Endothelial cell of umbilical vein (primary cell): Measurements from ENCODE around the gene E2F4. TPM values are rescaled to one million over a fixed set of nuclear protein-coding genes. Genes with fewer than 3 reads are reported as not detected.

Experiments
- BruUV-seq: library from RNA; stranded (reverse); fragments of 400-500 nt; replicated peaks from 2 replicates; lab custom pipeline; 2021; lab: Mats Ljungman, UMichigan
- CTCF ChIA-PET: fragments of 300-600, 350-600 bp; sonication (Branson Sonifier 250); formaldehyde crosslinking; loops from one replicate; lab custom pipeline; 2021; ENCODE audit warnings: antibody characterized with exemption, inconsistent platforms; lab: Charles Lee
- POLR2A ChIA-PET: fragments of 300-600, 350-600 bp; sonication (Branson Sonifier 250); formaldehyde crosslinking; loops from one replicate; lab custom pipeline; 2021; ENCODE audit warnings: antibody characterized with exemption, inconsistent platforms; lab: Charles Lee
- DNase-seq: peaks from one replicate; pipeline ENCODE4 v3.0.0-alpha.2; 2011; ENCODE audit warnings: low read depth, low spot score
- FAIRE-seq: peaks from 2 replicates; lab custom pipeline; 2011; peaks lifted over from hg19 to GRCh38; lab: Jason Lieb, UNC
- H2AFZ ChIP-seq: 2 replicates; pipeline ENCODE4 v1.6.0; 2012; ENCODE audit warnings: low read depth, low read length, control low read depth, inconsistent platforms
- H3K27ac ChIP-seq: 2 replicates; pipeline ENCODE4 v1.5.1; 2011; ENCODE audit warnings: low read depth, mild to moderate bottlenecking, control low read depth, low read length, moderate library complexity; ENCODE audit not compliant: insufficient read depth
- H3K27me3 ChIP-seq, 2 experiments: 2 replicates each; pipeline versions ENCODE4 v1.6.0 to v1.6.1; 2011; ENCODE audit warnings: low read length in 2 of 2, mixed read lengths in 1 of 2; ENCODE audit not compliant: control insufficient read depth in 2 of 2, insufficient read depth in 2 of 2
- H3K36me3 ChIP-seq, 2 experiments: 2 replicates in 1 of 2; 3 replicates in 1 of 2; pipeline ENCODE4 v1.5.1; 2011; ENCODE audit warnings: low read length in 2 of 2, mild to moderate bottlenecking in 1 of 2, moderate library complexity in 1 of 2; ENCODE audit not compliant: control insufficient read depth in 2 of 2, insufficient read depth in 2 of 2; ENCODE audit errors: extremely low read depth in 1 of 2
- H3K4me1 ChIP-seq: 3 replicates; pipeline ENCODE4 v1.5.1; 2011; ENCODE audit warnings: mild to moderate bottlenecking, low read length; ENCODE audit not compliant: control insufficient read depth, insufficient read depth; ENCODE audit errors: extremely low read depth
- H3K4me2 ChIP-seq: 2 replicates; pipeline ENCODE4 v1.6.1; 2011; ENCODE audit warnings: low read length, control low read depth, mixed read lengths; ENCODE audit not compliant: insufficient read depth
- H3K4me3 ChIP-seq, 3 experiments: fragments of 200-600 bp in 1 of 3; sonication (generic), shearing (Covaris generic) in 1 of 3; replicated peaks in 1 of 3; 2 replicates each; pipeline ENCODE4 v1.5.1; 2011 to 2016; ENCODE audit warnings: control low read depth in 3 of 3, low read length in 3 of 3, mild to moderate bottlenecking in 2 of 3, inconsistent platforms in 1 of 3, low read depth in 1 of 3, moderate library complexity in 1 of 3; ENCODE audit not compliant: insufficient read depth in 1 of 3
- H3K79me2 ChIP-seq: 2 replicates; pipeline ENCODE4 v1.6.0; 2012; ENCODE audit warnings: low read length, inconsistent platforms; ENCODE audit not compliant: control insufficient read depth, insufficient read depth
- H3K9ac ChIP-seq: replicated peaks from 2 replicates; pipeline ENCODE3; 2011; ENCODE audit warnings: low read length, control low read depth; ENCODE audit not compliant: insufficient read depth; ENCODE audit errors: extremely low read depth
- H3K9me1 ChIP-seq: replicated peaks from 3 replicates; pipeline ENCODE4 v1.6.0; 2011; ENCODE audit warnings: mild to moderate bottlenecking, low read length; ENCODE audit not compliant: control insufficient read depth, insufficient read depth; ENCODE audit errors: extremely low read depth
- H3K9me3 ChIP-seq: replicated peaks from 2 replicates; pipeline ENCODE4 v1.5.1; 2012; ENCODE audit warnings: low read length, inconsistent platforms; ENCODE audit not compliant: control insufficient read depth, insufficient read depth
- H4K20me1 ChIP-seq: replicated peaks from 2 replicates; pipeline ENCODE3; 2011; ENCODE audit warnings: mild to moderate bottlenecking, low read length; ENCODE audit not compliant: control insufficient read depth, insufficient read depth; ENCODE audit errors: extremely low read depth
- CTCF ChIP-seq, 2 donors: IDR thresholded peaks; 1 replicate in 1 of 2; 2 replicates in 1 of 2; pipeline ENCODE4 v1.5.1; 2011; ENCODE audit warnings: low read length in 2 of 2, mild to moderate bottlenecking in 2 of 2, moderate library complexity in 2 of 2, control low read depth in 1 of 2, inconsistent platforms in 1 of 2, low read depth in 1 of 2; ENCODE audit not compliant: insufficient read depth in 1 of 2; ENCODE audit errors: extremely low read depth in 1 of 2
- EZH2 ChIP-seq: IDR thresholded peaks from 2 replicates; pipeline ENCODE4 v1.6.1; 2012; ENCODE audit warnings: borderline replicate concordance, low read depth, mild to moderate bottlenecking, moderate library complexity, low read length, inconsistent platforms; ENCODE audit not compliant: severe bottlenecking
- FOS ChIP-seq: IDR thresholded peaks from 2 replicates; pipeline ENCODE4 v1.6.1; 2011; ENCODE audit warnings: mild to moderate bottlenecking, low read length, moderate library complexity, borderline replicate concordance; ENCODE audit not compliant: insufficient read depth
- GATA2 ChIP-seq: IDR thresholded peaks from 2 replicates; pipeline ENCODE4 v1.7.0; 2011; ENCODE audit warnings: low read depth, mild to moderate bottlenecking, moderate library complexity, mixed read lengths, low read length; ENCODE audit not compliant: insufficient read length, insufficient read depth
- JUN ChIP-seq: IDR thresholded peaks from 2 replicates; pipeline ENCODE4 v1.6.1; 2011; ENCODE audit warnings: borderline replicate concordance, low read depth; ENCODE audit not compliant: insufficient read length, insufficient read depth
- MAX ChIP-seq: IDR thresholded peaks from 2 replicates; pipeline ENCODE4 v1.6.1; 2011; ENCODE audit not compliant: insufficient read depth, insufficient read length
- MYC ChIP-seq: IDR thresholded peaks from one replicate; pipeline ENCODE4 v1.6.1; 2011; ENCODE audit warnings: mild to moderate bottlenecking, low read depth, low read length
- POLR2A ChIP-seq: IDR thresholded peaks from 2 replicates; pipeline ENCODE4 v1.6.1; 2012; ENCODE audit warnings: low read depth, mild to moderate bottlenecking, control low read depth, low read length
- POLR2AphosphoS5 ChIP-seq: IDR thresholded peaks from 2 replicates; pipeline ENCODE4 v1.6.1; 2012; ENCODE audit warnings: low read depth, mild to moderate bottlenecking, control low read depth, low read length, moderate library complexity; ENCODE audit not compliant: insufficient read depth
- dilution Hi-C: fragments of 300-500 bp; cut with MboI; formaldehyde crosslinking; loops from one replicate; pipeline ENCODE4 v1.15.0; 2019; ENCODE audit warnings: low sequenced_read_pairs; ENCODE audit not compliant: extremely low pct_ligation_motif_present
- intact Hi-C: fragments of 100-400 bp; cut with micrococcal nuclease; formaldehyde crosslinking; loops from one replicate; pipeline ENCODE4 v1.10.0; 2022
- polyA plus RNA-seq, 4 experiments: library from polyadenylated mRNA; depleted of rRNA in 3 of 4; stranded (reverse) in 3 of 4; unstranded in 1 of 4; fragments of >200 nt; gene quantifications; 2 replicates each; pipeline versions ENCODE4 v1.2.1 to v1.2.3, GENCODE V29; 2011 to 2012; ENCODE audit warnings: missing spikeins in 1 of 4
- total RNA-seq: library from RNA; stranded (reverse); gene quantifications from 2 replicates; pipeline ENCODE4 v1.2.3, GENCODE V29; 2021

E2F4 gene
- total and polyA plus RNA-seq, 2 donors (not counting 3 experiments of a cell fraction or from before 2014, with no cell fraction given) = 112 to 168 TPM

- Histone ChIP-seq H3K9me3 (no peaks in the 10 kb centered on the region), H3K4me3 (no peak overlapping the region), H3K79me2 (peaks cover 46% of the 10 kb centered on the region), H3K27me3 (no peaks in the 10 kb centered on the region), H2AFZ (no peak overlapping the region), H3K36me3 (peaks cover 19 to 43% of the 10 kb centered on the region in 2 experiments), H3K27ac (no peak overlapping the region), H3K4me1 (peaks cover 29% of the 10 kb centered on the region), H3K9me1 (no peaks in the 10 kb centered on the region), H3K4me2 (no peak overlapping the region), H3K9ac (no peak overlapping the region), H4K20me1 (no peaks in the 10 kb centered on the region)
- dilution Hi-C loops = no loop called here
- BruUV-seq = no TSS peak
- intact Hi-C loops = loop anchor here (10.0 kb wide), 1 partner anchor 199 kb away; the partner anchor contains the start of gene TPPP3
- no peak for FAIRE-seq
- ChIA-PET POLR2A (no interaction called here), CTCF (no interaction called here)
- TF ChIP-seq CTCF (IDR thresholded peaks at IDR 0.05; ENCODE audit: extremely low read depth in 1 of 2, insufficient read depth in 1 of 2, low read depth in 1 of 2, low read length in 2 of 2) = no peak
- no peak for TF ChIP-seq POLR2A
- no peak for TF ChIP-seq JUN
- no peak for TF ChIP-seq FOS
- no peak for TF ChIP-seq MYC
- no peak for TF ChIP-seq MAX
- no peak for TF ChIP-seq GATA2
- no peak for TF ChIP-seq POLR2AphosphoS5
- no peak for TF ChIP-seq EZH2
- DNase-seq = no peak
Measured at GRCh38 chr16:67195676-67196075, 3.7 kb downstream of the E2F4 start.
